HG02973 (cell line): ENCODE results near the gene CDKN3.
"Not testable (repeated sequence)": the region's sequence is repeated elsewhere in the genome, so short reads cannot be mapped to it uniquely, and the experiment has no call there.

Source experiments
- ATAC-seq: cut with Tn5 transposase; IDR thresholded peaks from one replicate; pipeline ENCODE4 v1.9.1; 2021; ENCODE audit warnings: moderate library complexity; ENCODE audit not compliant: unreplicated experiment

Gene CDKN3

GRCh38 chr14:54370323-54371198 is 26.2 kb upstream of the CDKN3 start:
- no peak for ATAC-seq

- ATAC-seq = no peak
Observed at GRCh38 chr14:54374117-54374884, 22.5 kb upstream of the CDKN3 start.

- ATAC-seq = no peak
Observed at GRCh38 chr14:54377501-54377900, 19.3 kb upstream of the CDKN3 start.

- not testable (repeated sequence) for ATAC-seq
Observed at GRCh38 chr14:54378893-54379292, 17.9 kb upstream of the CDKN3 start.

GRCh38 chr14:54380558-54380957 is 16.2 kb upstream of the CDKN3 start:
- not testable (repeated sequence) for ATAC-seq

- ATAC-seq = no peak
Observed at GRCh38 chr14:54381821-54382220, 15.0 kb upstream of the CDKN3 start.

GRCh38 chr14:54383835-54384234 is 13.0 kb upstream of the CDKN3 start:
- ATAC-seq = no peak

- ATAC-seq = no peak
Observed at GRCh38 chr14:54385556-54385955, 11.3 kb upstream of the CDKN3 start.

- ATAC-seq = no peak
Observed at GRCh38 chr14:54387328-54387727, 9.5 kb upstream of the CDKN3 start.

- no peak for ATAC-seq
Observed at GRCh38 chr14:54392131-54392859, 4.5 kb upstream of the CDKN3 start.

- not testable (repeated sequence) for ATAC-seq
Observed at GRCh38 chr14:54392986-54393884, 3.6 kb upstream of the CDKN3 start.

GRCh38 chr14:54394596-54394995 is 2.2 kb upstream of the CDKN3 start:
- no peak for ATAC-seq

GRCh38 chr14:54395284-54395683 is 1.5 kb upstream of the CDKN3 start:
- ATAC-seq = no peak

GRCh38 chr14:54395716-54396115 is 1.1 kb upstream of the CDKN3 start:
- ATAC-seq = no peak

- ATAC-seq = no peak
Observed at GRCh38 chr14:54396183-54396492, 669 bp upstream of the CDKN3 start.

- no peak for ATAC-seq
Observed at GRCh38 chr14:54399560-54399959, 2.8 kb downstream of the CDKN3 start.

GRCh38 chr14:54403401-54404005 is 6.7 kb downstream of the CDKN3 start:
- ATAC-seq = not testable (repeated sequence)

GRCh38 chr14:54410215-54410614 is 13.4 kb downstream of the CDKN3 start:
- no peak for ATAC-seq

- no peak for ATAC-seq
Observed at GRCh38 chr14:54411371-54411770, 14.6 kb downstream of the CDKN3 start.

- no peak for ATAC-seq
Observed at GRCh38 chr14:54420478-54421142, 23.8 kb downstream of the CDKN3 start.
